Kasumi-1 (cell line): Measurements from ENCODE around the gene PRSS1.
"Not testable (repeated sequence)": the region's sequence is repeated elsewhere in the genome, so short reads cannot be mapped to it uniquely, and the experiment has no call there.

ENCODE experiments used
- DNase-seq, 2 experiments: peaks; one replicate each; lab custom pipeline; 2025; lab: John Stamatoyannopoulos, UW

The PRSS1 gene

GRCh38 chr7:142773937-142774744 lies 24.9 kb downstream of the PRSS1 start:
- no peak for DNase-seq

DNA sequence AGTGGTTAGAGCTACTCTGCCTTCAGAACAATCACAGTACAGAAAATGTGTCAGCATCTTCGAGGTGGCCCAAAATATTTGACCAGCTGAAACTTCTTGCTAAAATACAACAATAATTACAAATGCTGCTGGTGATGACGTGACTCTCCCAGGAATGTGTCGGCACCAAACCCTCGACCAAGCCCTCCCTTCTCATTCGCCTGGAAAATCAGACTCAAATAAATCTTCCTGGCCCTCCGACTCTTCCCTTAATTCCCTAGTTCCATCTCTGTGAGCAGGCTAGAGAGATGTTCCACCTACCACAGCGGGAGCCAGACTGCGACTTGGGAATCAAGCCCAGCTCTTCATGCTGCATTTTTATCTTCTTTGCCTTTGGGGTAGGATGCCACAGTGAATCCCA lies 25.6 kb downstream of the PRSS1 start:
- DNase-seq, result no peak

DNA sequence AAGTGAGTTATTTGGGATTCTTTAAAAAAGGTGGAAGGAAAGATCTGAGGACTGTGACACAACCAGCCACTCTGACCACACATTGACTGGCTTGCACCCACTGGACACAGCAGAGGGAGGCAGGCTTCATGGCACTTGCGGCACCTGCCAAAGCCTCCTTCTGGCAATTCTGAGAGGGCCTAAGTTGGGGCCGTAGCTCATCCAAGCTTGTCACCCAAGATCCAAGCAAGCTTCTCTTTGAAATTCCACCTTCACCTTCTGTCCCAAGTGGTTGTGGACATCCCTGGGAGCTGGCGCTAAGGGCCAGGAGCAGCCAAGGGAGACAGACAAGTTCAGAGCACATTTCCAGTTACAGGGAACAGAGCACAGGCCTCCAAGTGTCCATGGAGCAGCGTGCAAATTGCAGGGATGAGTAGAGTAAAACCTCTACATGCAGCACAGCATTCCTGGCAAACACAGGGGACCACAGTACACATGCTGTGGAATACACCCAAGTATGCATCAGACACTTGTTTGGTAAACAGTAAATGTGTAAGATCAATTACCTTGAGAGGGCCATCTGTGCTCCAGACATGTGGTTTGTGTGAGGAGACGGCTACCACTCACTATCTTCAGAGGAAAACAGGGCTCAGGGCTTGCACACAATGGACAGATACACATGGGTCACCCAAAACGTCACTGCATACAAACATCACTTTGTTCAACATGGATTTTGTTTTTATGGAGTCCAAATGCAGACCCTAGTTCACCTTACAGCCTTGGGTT lies 26.3 kb downstream of the PRSS1 start:
- DNase-seq, result not testable (repeated sequence)

DNA sequence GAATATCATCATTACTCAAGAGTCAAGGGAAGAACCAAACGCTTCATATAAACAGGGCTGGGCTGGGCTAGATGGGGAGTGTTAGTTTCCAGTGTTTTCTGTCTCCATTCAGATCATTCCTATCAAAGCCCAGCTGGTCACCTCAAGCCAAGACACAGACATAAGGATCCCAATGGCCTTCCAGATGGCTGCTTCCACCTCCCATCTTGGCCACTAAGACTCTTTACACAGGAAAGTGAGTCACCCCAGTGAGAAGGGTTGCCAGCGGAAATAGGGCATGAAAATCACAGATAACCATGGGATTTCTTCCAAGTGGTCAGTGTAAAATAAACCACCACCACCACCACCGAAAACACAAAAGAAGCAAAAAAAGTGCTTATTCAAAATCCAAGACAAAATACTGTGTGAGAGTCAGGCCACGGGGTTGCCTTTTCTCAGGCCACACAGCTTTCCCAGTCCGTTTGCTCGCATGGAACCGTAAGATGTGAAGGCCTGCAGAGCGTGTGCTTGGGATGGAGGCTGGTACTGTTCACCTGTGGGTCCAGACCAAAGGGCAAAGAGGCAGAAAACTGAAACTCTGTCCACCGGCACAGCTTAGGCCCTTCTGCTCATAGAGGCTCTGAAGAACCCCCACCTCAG lies 27.1 kb downstream of the PRSS1 start:
- no peak for DNase-seq

GRCh38 chr7:142776845-142777225 lies 27.6 kb downstream of the PRSS1 start:
- not testable (repeated sequence) for DNase-seq

GRCh38 chr7:142777318-142777717 lies 28.0 kb downstream of the PRSS1 start:
- no peak for DNase-seq

GRCh38 chr7:142782922-142783900 lies 33.9 kb downstream of the PRSS1 start:
- peak; percentile 96 to 97 for DNase-seq

DNA sequence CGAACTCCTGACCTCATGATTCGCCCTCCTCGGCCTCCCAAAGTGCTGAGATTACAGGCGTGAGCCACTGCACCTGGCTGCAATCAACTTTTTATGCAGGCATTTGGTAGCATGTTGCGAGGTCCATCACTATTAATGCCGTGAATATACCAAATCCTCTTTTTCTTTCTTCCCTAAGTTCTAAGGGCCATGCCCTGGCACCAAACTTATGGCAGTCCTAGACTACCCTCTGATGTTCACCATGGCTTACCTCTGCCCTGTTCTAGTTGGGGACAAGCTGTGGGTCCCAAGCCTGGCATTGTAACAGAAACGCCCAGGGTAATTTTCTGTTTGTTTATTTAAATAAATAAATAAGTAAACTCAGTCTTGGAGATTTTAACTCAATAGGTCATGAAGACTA lies 34.8 kb downstream of the PRSS1 start:
- DNase-seq, result peak; percentile 20 to 22

DNA sequence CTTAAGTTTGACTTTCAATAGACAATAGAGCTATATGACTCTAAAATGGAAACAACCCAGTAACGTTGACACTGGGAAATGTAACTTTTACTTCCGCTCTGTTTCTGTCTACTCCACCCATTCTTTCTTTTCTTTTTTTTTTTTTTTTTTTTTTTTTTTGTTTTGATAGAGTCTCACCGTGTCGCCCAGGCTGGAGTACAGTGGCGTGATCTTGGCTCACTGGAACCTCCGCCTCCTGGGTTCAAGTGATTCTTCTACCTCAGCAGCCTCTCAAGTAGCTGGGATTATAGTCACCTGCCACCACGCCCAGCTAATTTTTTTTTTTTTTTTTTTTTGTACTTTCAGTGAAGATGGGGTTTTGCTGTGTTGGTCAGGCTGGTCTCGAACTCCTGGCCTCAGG lies 35.4 kb downstream of the PRSS1 start:
- no peak for DNase-seq

GRCh38 chr7:142785841-142786250 lies 36.6 kb downstream of the PRSS1 start:
- DNase-seq, result no peak

DNA sequence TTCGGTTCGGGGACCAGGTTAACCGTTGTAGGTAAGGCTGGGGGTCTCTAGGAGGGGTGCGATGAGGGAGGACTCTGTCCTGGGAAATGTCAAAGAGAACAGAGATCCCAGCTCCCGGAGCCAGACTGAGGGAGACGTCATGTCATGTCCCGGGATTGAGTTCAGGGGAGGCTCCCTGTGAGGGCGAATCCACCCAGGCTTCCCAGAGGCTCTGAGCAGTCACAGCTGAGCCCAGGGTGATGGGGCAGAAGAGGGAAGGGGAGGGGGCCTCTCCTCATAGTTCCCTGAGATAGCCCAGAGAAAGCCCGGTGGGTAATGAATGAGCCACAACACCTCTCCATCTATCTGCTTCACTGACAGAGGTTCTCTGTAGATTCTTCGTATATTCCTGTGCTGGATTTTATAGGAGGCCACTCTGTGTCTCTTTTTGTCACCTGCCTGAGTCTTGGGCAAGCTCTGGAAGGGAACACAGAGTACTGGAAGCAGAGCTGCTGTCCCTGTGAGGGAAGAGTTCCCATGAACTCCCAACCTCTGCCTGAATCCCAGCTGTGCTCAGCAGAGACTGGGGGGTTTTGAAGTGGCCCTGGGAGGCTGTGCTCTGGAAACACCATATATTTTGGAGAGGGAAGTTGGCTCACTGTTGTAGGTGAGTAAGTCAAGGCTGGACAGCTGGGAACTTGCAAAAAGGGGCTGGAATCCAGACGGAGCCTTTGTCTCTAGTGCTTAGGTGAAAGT lies 37.9 kb downstream of the PRSS1 start:
- DNase-seq, result no peak

DNA sequence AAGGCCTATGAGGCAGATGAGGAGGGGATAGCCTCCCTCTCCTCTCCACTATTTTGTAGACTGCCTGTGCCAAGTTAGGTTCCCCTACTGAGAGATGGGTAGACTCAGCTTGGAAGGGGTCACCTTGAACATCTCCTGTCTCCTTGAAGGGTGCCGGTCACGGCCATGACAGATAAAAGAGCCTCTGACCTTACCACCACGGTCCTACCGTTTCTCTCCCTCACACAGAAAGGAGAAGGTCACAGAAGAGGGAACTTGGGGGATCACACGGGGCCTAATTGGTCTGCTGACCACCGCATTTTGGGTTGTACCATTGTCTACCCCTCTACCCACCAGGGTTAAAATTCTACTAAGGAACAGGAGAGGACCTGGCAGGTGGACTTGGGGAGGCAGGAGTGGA lies 38.5 kb downstream of the PRSS1 start:
- DNase-seq, result no peak

GRCh38 chr7:142788303-142789289 lies 39.3 kb downstream of the PRSS1 start:
- no peak for DNase-seq

GRCh38 chr7:142789441-142789840 lies 40.2 kb downstream of the PRSS1 start:
- DNase-seq, result no peak

DNA sequence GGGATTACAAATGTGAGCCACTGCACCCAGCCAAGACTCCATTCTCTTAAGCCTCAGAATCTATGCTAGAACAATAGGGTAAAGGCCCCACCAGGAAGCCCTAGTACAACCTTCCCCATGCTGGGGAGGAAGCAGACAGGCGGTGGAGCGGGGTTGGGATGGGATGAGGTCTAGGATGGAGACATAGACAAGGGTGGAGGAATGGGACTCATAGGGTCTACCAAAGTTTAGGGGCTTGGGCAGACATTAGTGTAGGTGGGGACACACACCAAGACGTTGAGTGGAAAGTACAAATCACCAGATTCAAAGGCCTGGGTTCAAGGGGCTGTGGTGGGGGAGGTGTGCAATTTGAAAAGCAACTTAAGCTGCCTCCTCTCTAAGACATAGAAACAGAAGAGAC lies 40.8 kb downstream of the PRSS1 start:
- DNase-seq, result no peak

- no peak for DNase-seq
Measured at GRCh38 chr7:142790555-142790954, 41.3 kb downstream of the PRSS1 start.

DNA sequence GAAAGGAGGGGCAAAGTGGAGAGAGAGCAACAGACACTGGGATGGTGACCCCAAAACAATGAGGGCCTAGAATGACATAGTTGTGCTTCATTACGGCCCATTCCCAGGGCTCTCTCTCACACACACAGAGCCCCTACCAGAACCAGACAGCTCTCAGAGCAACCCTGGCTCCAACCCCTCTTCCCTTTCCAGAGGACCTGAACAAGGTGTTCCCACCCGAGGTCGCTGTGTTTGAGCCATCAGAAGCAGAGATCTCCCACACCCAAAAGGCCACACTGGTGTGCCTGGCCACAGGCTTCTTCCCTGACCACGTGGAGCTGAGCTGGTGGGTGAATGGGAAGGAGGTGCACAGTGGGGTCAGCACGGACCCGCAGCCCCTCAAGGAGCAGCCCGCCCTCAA lies 42.2 kb downstream of the PRSS1 start:
- no peak for DNase-seq

- no peak for DNase-seq
Measured at GRCh38 chr7:142792129-142792528, 42.9 kb downstream of the PRSS1 start.

DNA sequence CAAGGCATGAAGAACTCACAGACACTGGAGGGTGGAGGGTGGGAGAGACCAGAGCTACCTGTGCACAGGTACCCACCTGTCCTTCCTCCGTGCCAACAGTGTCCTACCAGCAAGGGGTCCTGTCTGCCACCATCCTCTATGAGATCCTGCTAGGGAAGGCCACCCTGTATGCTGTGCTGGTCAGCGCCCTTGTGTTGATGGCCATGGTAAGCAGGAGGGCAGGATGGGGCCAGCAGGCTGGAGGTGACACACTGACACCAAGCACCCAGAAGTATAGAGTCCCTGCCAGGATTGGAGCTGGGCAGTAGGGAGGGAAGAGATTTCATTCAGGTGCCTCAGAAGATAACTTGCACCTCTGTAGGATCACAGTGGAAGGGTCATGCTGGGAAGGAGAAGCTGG lies 43.3 kb downstream of the PRSS1 start:
- DNase-seq, result no peak

GRCh38 chr7:142793156-142793555 lies 43.9 kb downstream of the PRSS1 start:
- no peak for DNase-seq
